ENCODE measurements around the gene FAN1. TPM values are rescaled to one million over a fixed set of nuclear protein-coding genes. Genes with fewer than 3 reads are reported as not detected.

FAN1 gene
- total and polyA plus RNA-seq, 7 donors, result 12.4 to 64.2 (median 25.0) TPM

GRCh38 chr15:30917675-30918074, 14.0 kb downstream of the FAN1 start:
- no peak overlapping the region for H3K4me3 ChIP-seq
- no peaks in the 10 kb centered on the region for H3K9me3 ChIP-seq
- ATAC-seq (no peak), DNase-seq (no peak)
- 91 to 97% (median 92%) methylated on average over 1 of the region's 1 CpG for WGBS, 3 donors
- no peak overlapping the region for H3K27ac ChIP-seq
- peaks cover 0 to 94% of the 10 kb centered on the region in 2 donors for H3K36me3 ChIP-seq (ENCODE audit: insufficient read depth in 1 of 2, low read depth in 1 of 2)
- H3K27me3 ChIP-seq (ENCODE audit: insufficient read depth in 3 of 3, low read length in 2 of 3), result no peaks in the 10 kb centered on the region
- peaks cover 29% of the 10 kb centered on the region for H3K4me1 ChIP-seq
- intact Hi-C loops (cut with DNase I), result no loop called here
- no peak for TF ChIP-seq CTCF (IDR thresholded peaks at IDR 0.05)

- 69 to 85% (median 76%) methylated on average over 5 of the region's 5 CpGs for WGBS, 3 donors
- Histone ChIP-seq H3K36me3 (ENCODE audit: insufficient read depth in 1 of 2, low read depth in 1 of 2) (peaks cover 0 to 91% of the 10 kb centered on the region in 2 donors), H3K4me3 (no peak overlapping the region), H3K9me3 (no peaks in the 10 kb centered on the region), H3K4me1 (peaks cover 36% of the 10 kb centered on the region), H3K27ac (no peak overlapping the region), H3K27me3 (ENCODE audit: insufficient read depth in 3 of 3, low read length in 2 of 3) (no peaks in the 10 kb centered on the region)
- TF ChIP-seq CTCF (IDR thresholded peaks at IDR 0.05), result no peak
- DNase-seq (no peak), ATAC-seq (no peak)
- intact Hi-C loops (cut with DNase I), result no loop called here
These were observed 14.7 kb downstream of the FAN1 start for GRCh38 chr15:30918366-30918765.

- WGBS, 3 donors, result 52 to 69% (median 56%) methylated on average over 5 of the region's 5 CpGs
- no peak for TF ChIP-seq CTCF (IDR thresholded peaks at IDR 0.05)
- Histone ChIP-seq H3K4me3 (no peak overlapping the region), H3K9me3 (no peaks in the 10 kb centered on the region), H3K4me1 (peaks cover 50% of the 10 kb centered on the region), H3K27ac (peak overlapping the region; percentile 72), H3K27me3 (ENCODE audit: insufficient read depth in 3 of 3, low read length in 2 of 3) (no peaks in the 10 kb centered on the region), H3K36me3 (ENCODE audit: insufficient read depth in 1 of 2, low read depth in 1 of 2) (peaks cover 0 to 90% of the 10 kb centered on the region in 2 donors)
- DNase-seq (no peak), ATAC-seq (no peak)
- intact Hi-C loops (cut with DNase I), result loop anchor here in 1 of 2 donors (2.0 to 5.0 kb wide), 2 partner anchors 42 to 71 kb away; partner anchors contain the start of gene MTMR10
These were observed 16.3 kb downstream of the FAN1 start for GRCh38 chr15:30919877-30920550.

GRCh38 chr15:30921106-30921505, 17.4 kb downstream of the FAN1 start:
- intact Hi-C loops (cut with DNase I), result loop anchor here in 1 of 2 donors (2.0 to 5.0 kb wide), 2 partner anchors 41 to 70 kb away; partner anchors contain the start of gene MTMR10
- no peaks in the 10 kb centered on the region for H3K27me3 ChIP-seq (ENCODE audit: insufficient read depth in 3 of 3, low read length in 2 of 3)
- peak in 2 of 4 donors; percentile 9 to 32 for ATAC-seq
- 36 to 50% (median 44%) methylated on average over 4 of the region's 4 CpGs for WGBS, 3 donors
- H3K27ac ChIP-seq, result peak overlapping the region; percentile 72
- peaks cover 0 to 90% of the 10 kb centered on the region in 2 donors for H3K36me3 ChIP-seq (ENCODE audit: insufficient read depth in 1 of 2, low read depth in 1 of 2)
- H3K9me3 ChIP-seq, result no peaks in the 10 kb centered on the region
- H3K4me1 ChIP-seq, result peaks cover 50% of the 10 kb centered on the region
- no peak overlapping the region for H3K4me3 ChIP-seq
- TF ChIP-seq CTCF (IDR thresholded peaks at IDR 0.05), result no peak
- DNase-seq, result no peak
